Stimulated activated CD4-positive, alpha-beta T cell treated with anti-CD3 and anti-CD28 coated beads, Interleukin-15, amount 100 ng/mL, for 1 hour (primary cell): Measurements from ENCODE around the gene TCEAL1.

ENCODE experiments used
- DNase-seq, 2 donors: peaks; one replicate each; pipeline ENCODE4 v3.0.0-alpha.2; 2020; ENCODE audit warnings: low read depth in 1 of 2, low spot score in 1 of 2

TCEAL1 gene

GRCh38 chrX:103678199-103678993, 49.6 kb downstream of the TCEAL1 start:
- no peak for DNase-seq
